Testis (tissue), 3 donors: ENCODE measurements around the gene SERINC2. TPM values are rescaled to one million over a fixed set of nuclear protein-coding genes. Genes with fewer than 3 reads are reported as not detected.

Experiments used
- DNase-seq: peaks from one replicate; pipeline ENCODE4 v3.0.0-alpha.2; 2019
- H3K27ac ChIP-seq, 2 donors: fragments of 200-600 bp; sonication (generic); one replicate each; pipeline ENCODE4 v1.5.1; 2019
- H3K27me3 ChIP-seq: fragments of 200-600 bp; sonication (generic); one replicate; pipeline ENCODE4 v1.5.1; 2019
- H3K36me3 ChIP-seq: fragments of 200-600 bp; sonication (generic); one replicate; pipeline ENCODE4 v1.5.1; 2017; ENCODE audit warnings: low read depth; ENCODE audit errors: missing control alignments
- H3K4me1 ChIP-seq: fragments of 200-600 bp; sonication (generic); one replicate; pipeline ENCODE4 v1.5.1; 2019
- H3K4me3 ChIP-seq, 2 donors: fragments of 200-600 bp; sonication (generic); one replicate each; pipeline ENCODE4 v1.5.1; 2017 to 2019
- H3K9me3 ChIP-seq: fragments of 200-600 bp; sonication (generic); one replicate; pipeline ENCODE4 v1.5.1; 2017
- POLR2A ChIP-seq: fragments of 450-650 bp; IDR thresholded peaks from one replicate; pipeline ENCODE4 v1.6.1; 2017; ENCODE audit warnings: antibody characterized with exemption, mild to moderate bottlenecking, moderate library complexity
- WGBS, 2 donors: methylation state at CpG; one replicate each; pipeline ENCODE4 v1.1.5; 2018; 5-methylcytosine and 5-hydroxymethylcytosine counted together
- intact Hi-C: fragments of 100-400 bp; cut with DNase I; formaldehyde crosslinking; loops from one replicate; pipeline ENCODE4 v1.15.1; 2023; ENCODE audit warnings: low total_unique reads
- polyA plus RNA-seq: library from polyadenylated mRNA; stranded (reverse); fragments of 350-450 nt; fragmentation: Illumina TruSeq; extraction: RNeasy Lipid Tissue Mini Kit (QIAGEN cat#74804); gene quantifications from one replicate; pipeline ENCODE4 v1.2.3, GENCODE V29; 2014; ENCODE audit warnings: low read depth, low replicate concordance; ENCODE audit not compliant: insufficient read depth
- total RNA-seq, 2 donors: library from RNA; depleted of rRNA; stranded (reverse); fragments of >200 nt; gene quantifications; one replicate each; pipeline ENCODE4 v1.2.3, GENCODE V29; 2016
- TF ChIP-seq, protein P1 (sequence below), 3 experiments: fragments of 450-650 bp in 2 of 3; fragments of 200-600 bp in 1 of 3; sonication (generic) in 1 of 3; IDR thresholded peaks; one replicate each; pipeline ENCODE4 v1.5.1; 2016 to 2019; ENCODE audit warnings: antibody characterized with exemption in 3 of 3, mild to moderate bottlenecking in 2 of 3, moderate library complexity in 1 of 3

Gene SERINC2
- total and polyA plus RNA-seq, 3 donors from 2014 or later: 9.5 to 21.7 (median 10.8) TPM

DNA sequence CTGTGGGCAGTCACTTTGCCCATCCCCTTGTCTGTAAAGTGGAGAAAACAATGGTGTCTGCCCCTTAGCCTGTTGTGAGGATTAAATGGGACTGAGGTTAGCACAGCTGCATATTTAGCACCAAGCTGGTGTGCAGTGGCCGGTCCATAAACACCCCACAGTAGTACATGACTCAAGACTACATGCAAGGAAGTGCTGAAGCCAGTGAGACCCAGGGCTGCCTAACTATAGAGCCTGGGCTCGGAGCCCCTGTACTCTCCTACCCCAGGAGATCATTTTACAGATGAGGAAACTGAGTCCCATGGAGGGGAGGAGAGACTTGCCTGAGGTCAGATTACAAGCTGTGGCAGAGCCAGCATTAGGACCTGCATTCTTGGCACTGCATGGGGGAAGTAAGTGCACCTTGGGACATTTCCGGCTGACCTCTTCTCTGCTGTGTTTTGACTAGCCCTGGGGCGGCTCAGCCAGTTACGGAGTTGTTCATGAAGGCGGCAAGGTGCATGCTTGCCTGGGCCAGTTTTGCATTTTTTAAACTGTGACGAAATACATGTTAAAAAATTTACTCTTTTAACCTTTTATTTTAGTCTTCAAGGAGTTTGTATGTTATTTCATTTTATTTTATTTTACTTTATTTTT lies 3.2 kb downstream of the SERINC2 start:
- 90 to 93% methylated on average over 5 to 7 of the region's 7 CpGs for WGBS, 2 donors
- Histone ChIP-seq H3K27me3 (no peaks in the 10 kb centered on the region), H3K9me3 (no peaks in the 10 kb centered on the region), H3K4me1 (peaks cover 3% of the 10 kb centered on the region), H3K36me3 (no peaks in the 10 kb centered on the region), H3K27ac (no peak overlapping the region), H3K4me3 (no peak overlapping the region)
- intact Hi-C loops: no loop called here
- TF ChIP-seq, protein P1, sequence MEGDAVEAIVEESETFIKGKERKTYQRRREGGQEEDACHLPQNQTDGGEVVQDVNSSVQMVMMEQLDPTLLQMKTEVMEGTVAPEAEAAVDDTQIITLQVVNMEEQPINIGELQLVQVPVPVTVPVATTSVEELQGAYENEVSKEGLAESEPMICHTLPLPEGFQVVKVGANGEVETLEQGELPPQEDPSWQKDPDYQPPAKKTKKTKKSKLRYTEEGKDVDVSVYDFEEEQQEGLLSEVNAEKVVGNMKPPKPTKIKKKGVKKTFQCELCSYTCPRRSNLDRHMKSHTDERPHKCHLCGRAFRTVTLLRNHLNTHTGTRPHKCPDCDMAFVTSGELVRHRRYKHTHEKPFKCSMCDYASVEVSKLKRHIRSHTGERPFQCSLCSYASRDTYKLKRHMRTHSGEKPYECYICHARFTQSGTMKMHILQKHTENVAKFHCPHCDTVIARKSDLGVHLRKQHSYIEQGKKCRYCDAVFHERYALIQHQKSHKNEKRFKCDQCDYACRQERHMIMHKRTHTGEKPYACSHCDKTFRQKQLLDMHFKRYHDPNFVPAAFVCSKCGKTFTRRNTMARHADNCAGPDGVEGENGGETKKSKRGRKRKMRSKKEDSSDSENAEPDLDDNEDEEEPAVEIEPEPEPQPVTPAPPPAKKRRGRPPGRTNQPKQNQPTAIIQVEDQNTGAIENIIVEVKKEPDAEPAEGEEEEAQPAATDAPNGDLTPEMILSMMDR (IDR thresholded peaks at IDR 0.05): no peak
- DNase-seq: no peak

DNA sequence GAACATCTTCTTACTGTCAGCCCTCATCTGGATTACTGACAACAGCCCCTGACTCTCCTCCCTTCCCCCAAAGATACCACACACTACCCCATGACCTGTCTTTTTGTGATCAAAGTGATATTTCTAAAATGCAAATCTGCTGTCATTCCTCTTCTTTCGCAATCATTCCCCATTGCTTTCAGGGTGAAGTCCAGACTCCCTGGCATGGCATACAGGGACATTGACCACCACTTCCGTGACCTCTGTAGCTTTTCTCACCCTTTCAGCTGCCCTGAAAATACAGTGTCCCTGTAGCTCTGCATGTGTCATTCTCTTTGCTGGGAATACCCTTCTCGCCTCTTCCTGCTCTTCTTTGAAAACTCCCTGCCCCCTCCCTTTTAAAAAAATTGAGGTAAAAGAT lies 4.1 kb downstream of the SERINC2 start:
- no peaks in the 10 kb centered on the region for H3K36me3 ChIP-seq
- TF ChIP-seq, protein P1 (IDR thresholded peaks at IDR 0.05): no peak
- no peak for TF ChIP-seq POLR2A
- no peaks in the 10 kb centered on the region for H3K9me3 ChIP-seq
- WGBS, 2 donors: 86 to 93% methylated on average over 3 of the region's 3 CpGs
- no peak for DNase-seq
- H3K4me1 ChIP-seq: peaks cover 3% of the 10 kb centered on the region
- intact Hi-C loops: no loop called here
- no peak overlapping the region for H3K4me3 ChIP-seq
- no peak overlapping the region for H3K27ac ChIP-seq
- H3K27me3 ChIP-seq: no peaks in the 10 kb centered on the region

DNA sequence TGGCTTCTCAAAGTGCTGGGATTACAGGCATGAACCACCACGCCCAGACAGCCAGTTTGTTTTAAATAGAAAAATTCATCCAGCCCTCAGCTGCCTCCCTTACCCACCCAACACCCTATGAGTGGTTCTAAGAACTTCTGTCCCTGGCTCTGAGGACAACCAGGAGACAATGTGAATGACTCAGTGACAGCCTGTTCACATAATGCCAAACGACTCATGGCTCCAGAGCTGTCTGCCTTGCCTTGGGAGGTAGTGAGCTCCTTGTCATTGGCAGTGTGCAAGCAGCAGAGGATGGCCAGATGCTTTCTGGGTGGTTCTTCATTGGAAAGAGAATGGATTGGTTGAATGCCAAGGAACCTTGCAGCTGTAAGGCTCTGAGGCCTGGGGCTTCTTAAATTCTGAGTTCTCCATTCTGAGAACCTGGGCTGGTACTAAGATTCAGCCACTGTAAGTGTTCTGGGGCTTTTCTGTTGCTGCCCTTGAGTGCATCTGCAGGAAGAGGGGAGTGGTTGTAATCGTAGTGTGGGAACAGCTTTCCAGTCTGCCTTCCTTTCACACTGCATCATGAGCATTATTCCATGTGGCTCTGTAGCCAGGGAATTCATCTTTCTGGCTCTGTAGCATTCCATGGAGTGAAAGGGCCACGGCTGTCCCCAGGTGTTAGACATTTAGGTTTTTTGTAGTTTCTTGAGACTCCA lies 5.8 kb downstream of the SERINC2 start:
- Histone ChIP-seq H3K4me3 (no peak overlapping the region), H3K4me1 (no peaks in the 10 kb centered on the region), H3K36me3 (no peaks in the 10 kb centered on the region), H3K9me3 (no peaks in the 10 kb centered on the region), H3K27me3 (no peaks in the 10 kb centered on the region), H3K27ac (no peak overlapping the region)
- no peak for DNase-seq
- TF ChIP-seq POLR2A: no peak
- TF ChIP-seq, protein P1 (IDR thresholded peaks at IDR 0.05): no peak
- WGBS, 2 donors: 83 to 93% methylated on average over 4 of the region's 4 CpGs
- intact Hi-C loops: no loop called here

DNA sequence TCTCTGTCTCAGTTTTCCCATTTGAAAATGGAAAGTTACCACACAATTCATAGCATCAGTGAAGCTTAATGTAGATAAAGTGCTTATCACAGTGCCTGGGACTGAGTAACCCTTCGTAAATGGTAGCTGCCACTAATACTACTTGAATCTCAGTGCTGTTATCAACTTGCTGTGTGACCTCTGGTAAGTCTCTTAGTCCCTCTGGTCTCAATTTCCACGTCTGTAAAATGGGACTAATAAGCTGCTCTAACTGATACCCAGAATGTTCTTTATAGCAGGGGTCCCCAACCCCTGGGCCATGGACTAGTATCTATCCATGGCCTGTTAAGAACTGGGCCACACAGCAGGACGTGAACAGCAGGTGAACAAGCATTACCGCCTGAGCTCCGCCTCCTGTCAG lies 7.7 kb downstream of the SERINC2 start:
- no peak for DNase-seq
- Histone ChIP-seq H3K27ac (no peak overlapping the region), H3K27me3 (no peaks in the 10 kb centered on the region), H3K4me1 (no peaks in the 10 kb centered on the region), H3K4me3 (no peak overlapping the region), H3K36me3 (no peaks in the 10 kb centered on the region), H3K9me3 (no peaks in the 10 kb centered on the region)
- WGBS, 2 donors: 81 to 91% methylated on average over 5 of the region's 5 CpGs
- intact Hi-C loops: loop anchor here (10.0 kb wide), 1 partner anchor 236 kb away; no protein-coding TSS in a partner anchor
- TF ChIP-seq POLR2A: no peak

DNA sequence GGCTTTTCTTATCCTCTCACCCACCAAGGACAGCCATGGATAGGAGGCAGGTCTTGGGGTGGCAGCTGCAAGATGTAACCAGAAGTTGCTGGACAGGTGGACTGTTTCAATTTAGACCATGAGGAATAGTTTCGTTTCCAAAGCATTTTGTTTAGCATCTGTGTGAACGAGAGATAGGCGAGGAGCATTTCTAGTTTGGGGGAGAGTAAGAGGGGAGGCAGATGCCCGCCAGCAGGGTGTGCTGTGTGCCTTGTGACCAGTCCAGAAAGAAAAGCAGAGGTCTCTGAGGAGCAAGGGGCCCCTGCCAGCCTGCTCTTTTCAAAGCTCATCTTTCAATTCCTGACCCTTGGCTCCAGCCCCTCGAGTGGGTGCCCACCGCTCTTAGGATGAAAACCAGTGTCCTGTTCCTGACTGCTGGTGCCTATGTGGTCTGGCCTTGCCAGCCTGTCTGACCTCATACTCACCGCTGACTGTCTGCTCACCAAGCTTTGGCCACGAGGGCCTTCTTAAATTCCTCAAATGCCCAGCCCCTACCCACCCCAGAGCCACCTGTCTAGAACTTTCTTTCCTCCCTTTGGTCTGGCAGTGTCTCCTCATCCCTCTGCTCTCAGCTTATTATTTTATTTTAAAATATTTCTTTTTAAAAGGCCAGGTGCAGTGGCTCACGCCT lies 8.5 kb downstream of the SERINC2 start:
- TF ChIP-seq, protein P1 (IDR thresholded peaks at IDR 0.05): peak in 1 of 3 experiments; percentile 29
- no peak for TF ChIP-seq POLR2A
- 78 to 79% methylated on average over 8 to 9 of the region's 9 CpGs for WGBS, 2 donors
- intact Hi-C loops: loop anchor here (10.0 kb wide), 1 partner anchor 237 kb away; no protein-coding TSS in a partner anchor
- Histone ChIP-seq H3K27me3 (no peaks in the 10 kb centered on the region), H3K36me3 (no peaks in the 10 kb centered on the region), H3K4me3 (no peak overlapping the region), H3K4me1 (no peaks in the 10 kb centered on the region), H3K27ac (no peak overlapping the region), H3K9me3 (no peaks in the 10 kb centered on the region)
- DNase-seq: no peak
